ENCODE data around the gene PARP8.

Gene PARP8

DNA sequence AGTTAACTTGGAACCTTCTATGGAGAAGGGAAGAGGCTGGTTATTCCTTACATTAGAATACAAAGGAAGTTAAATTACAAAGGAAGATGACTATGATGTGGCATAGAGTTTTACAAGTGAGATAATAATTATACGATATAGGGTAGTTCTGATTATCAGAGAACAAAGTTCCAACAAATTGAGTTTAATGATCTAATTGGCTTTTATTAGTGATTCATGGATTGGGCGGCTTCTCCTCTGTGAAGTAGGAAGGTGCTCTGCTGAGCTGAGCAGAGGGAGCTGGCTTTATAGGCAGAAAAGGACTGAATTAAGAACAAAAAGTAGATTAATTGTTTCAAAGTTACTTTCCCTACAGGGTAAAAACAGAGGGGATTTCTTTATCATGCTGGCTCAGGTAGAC lies 49.7 kb downstream of the PARP8 start:
- in situ Hi-C loops (cut with HindIII; ENCODE audit: low pct_ligation_motif_present, low pct_unique_long_range_greater_than_20kb, low sequenced_read_pairs), result no loop called here
- no peak for DNase-seq

DNA sequence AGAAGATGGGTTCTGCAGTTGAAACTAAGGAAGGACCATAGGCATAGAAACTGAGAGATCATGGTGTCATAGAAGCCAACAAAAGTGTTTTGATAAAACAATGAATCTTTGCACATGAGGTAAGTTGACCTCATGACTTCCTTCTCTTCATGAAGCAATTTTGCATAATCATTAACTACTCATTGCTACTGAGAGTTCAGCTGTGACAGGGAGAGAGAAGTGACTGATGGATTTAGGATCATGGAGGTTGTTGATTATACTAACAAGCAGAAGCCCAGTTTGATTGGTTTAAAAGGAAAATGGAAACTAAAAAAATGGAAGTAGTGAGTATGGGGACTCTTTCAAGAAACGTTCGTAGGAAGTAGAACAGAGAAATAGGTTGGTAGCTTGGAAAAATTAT lies 51.2 kb downstream of the PARP8 start:
- in situ Hi-C loops (cut with HindIII; ENCODE audit: low pct_ligation_motif_present, low pct_unique_long_range_greater_than_20kb, low sequenced_read_pairs), result no loop called here
- DNase-seq, result peak; percentile 76

DNA sequence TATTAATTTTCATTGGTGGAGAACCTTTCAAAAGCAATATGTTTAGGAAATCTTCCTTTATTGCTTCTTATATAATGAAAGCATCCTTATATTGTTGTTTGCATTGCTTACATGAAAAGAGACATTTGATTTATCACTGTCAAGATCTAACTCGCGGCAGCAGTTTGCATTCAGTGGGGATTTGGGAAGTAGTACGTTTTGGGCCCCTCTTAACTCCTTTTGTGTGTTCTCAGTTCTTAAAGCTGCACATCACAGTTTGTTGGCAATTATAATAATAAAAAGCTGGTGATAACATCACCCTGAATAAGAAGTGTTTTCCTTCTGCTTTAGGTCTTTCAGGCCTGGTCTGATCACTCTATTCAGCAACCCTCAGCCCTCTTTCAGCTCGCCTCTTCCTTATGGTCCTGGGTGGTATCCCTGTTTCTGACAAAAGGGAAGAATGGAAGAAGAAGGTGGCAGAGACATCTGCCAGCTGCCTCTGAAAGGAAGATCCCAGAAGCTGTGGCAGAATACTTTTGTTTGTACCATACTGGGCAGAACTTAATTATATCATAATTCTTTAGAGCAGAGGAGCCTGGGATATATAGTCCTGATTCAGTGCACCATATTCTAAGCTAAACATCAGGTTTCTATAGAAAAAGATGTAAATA lies 53.7 kb downstream of the PARP8 start:
- in situ Hi-C loops (cut with HindIII; ENCODE audit: low pct_ligation_motif_present, low pct_unique_long_range_greater_than_20kb, low sequenced_read_pairs), result no loop called here
- DNase-seq, result no peak

DNA sequence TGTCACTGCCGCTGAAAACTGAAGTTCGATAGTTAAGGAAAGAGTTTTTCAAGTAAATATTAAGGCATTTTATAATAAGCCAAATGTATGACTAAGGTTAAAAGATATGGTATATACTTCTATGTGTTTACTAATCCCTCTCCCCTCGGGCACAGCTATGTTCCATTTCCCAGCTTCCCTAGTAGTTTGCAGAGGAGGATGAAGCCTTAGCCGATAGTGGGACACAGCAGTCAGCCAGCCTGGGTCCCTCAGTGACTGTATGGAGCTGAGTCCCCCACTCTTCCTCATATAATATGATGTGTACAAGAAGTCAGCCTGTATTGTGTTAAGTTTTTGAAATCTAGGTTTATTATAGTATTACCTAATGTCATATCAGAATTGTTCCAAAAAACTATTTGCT lies 55.8 kb downstream of the PARP8 start:
- DNase-seq, result no peak
- in situ Hi-C loops (cut with HindIII; ENCODE audit: low pct_ligation_motif_present, low pct_unique_long_range_greater_than_20kb, low sequenced_read_pairs), result no loop called here

DNA sequence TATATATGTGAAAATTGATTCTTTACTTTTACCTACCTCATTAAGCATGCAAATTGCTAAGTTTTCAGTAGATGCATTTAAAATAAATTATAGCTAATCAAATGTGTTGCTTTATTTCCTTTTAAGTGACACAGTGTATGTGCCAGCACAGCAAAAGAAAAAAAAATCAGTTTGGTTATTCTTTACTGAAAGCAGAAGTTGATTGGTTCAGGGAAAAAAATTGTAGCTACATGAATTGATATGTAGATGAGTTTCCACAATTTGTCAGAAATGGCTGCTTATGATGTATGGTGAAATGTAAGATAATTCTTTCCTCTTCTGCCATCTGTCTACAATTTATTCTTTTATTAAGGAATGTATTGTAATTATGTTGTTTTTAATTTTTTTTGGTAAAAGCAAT lies 57.8 kb downstream of the PARP8 start:
- in situ Hi-C loops (cut with HindIII; ENCODE audit: low pct_ligation_motif_present, low pct_unique_long_range_greater_than_20kb, low sequenced_read_pairs), result no loop called here
- DNase-seq, result no peak

DNA sequence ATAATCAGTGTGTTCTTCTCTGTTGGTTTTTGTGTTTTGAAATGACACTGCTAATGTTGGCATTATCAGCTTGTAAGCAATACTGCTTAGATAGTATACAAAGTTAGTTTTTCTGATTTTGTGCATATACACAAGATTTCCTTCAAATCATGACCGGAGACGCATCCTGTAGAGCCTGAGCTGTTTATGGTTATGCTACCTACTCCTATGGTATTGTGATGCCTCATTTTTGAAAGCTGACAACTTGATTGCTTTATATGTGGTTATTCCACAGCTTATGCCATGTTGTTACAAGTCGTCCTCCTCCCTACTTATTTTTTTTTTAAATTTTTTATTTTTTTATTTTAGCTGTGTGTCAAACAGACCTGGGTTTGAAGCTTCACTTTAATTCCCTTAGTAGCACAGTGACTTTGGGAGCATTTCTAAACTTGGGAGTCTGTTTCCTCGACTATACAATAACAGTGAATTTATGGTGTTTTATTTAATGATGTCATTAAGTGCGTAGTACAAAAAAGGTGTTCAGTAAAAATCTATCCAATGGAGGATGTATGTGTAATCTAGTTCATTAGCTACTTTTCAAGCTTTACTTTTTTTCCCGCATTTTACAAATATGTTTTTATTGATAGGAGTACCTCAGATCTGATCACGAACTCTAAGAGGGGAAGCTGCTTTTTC lies 59.5 kb downstream of the PARP8 start:
- in situ Hi-C loops (cut with HindIII; ENCODE audit: low pct_ligation_motif_present, low pct_unique_long_range_greater_than_20kb, low sequenced_read_pairs), result no loop called here

DNA sequence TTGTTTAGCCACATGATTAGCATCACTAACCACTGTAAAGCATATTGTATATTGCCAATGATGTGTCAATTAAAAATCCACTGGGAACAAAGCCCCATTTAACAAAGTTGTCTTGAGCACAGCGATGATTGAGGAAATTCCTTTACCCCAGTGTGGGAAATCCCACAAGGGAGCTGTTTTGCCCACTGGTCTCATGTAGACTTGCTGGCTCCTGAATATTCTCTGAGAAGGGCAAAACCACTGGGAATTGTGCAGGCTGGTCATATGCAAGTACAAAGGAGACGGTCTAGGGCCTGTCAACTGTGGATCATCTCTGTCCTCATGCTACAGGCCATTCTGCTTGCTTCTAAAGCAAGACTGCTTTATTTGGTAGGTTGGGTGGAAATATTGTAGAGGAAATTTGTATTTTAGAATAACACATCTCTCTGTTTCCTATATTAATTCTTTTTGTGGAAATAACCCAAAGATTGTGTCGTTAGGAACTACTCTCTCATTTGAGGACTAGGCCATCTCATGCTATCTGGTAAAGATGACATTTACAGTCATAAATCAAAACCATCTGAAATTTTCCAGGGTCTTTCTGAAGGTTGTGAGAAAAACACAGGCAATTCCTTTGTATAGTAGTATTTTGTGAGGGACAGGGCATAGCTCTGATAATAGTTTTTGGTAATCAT lies 60.2 kb downstream of the PARP8 start:
- no peak for DNase-seq
- in situ Hi-C loops (cut with HindIII; ENCODE audit: low pct_ligation_motif_present, low pct_unique_long_range_greater_than_20kb, low sequenced_read_pairs), result no loop called here

More for the DNA sequence above, 59.5 kb downstream of the PARP8 start:
- no peak for DNase-seq

DNA sequence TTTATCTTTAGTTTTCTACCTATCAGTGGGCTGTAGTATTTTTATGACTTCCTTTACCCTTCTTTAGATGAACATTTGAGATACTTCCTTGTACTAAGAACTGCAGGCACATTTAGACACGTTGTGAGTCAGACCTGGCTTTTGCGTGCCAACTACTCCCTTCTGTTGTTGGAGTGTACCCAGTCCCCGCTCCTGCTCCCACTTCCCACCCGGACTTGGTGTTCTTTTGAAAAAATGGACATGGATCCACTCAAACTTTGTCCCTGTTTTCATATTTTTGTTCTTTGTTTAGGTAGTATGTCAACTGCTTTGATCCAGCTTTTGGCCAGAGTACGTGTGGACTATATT lies 60.7 kb downstream of the PARP8 start:
- DNase-seq, result peak; percentile 69
- in situ Hi-C loops (cut with HindIII; ENCODE audit: low pct_ligation_motif_present, low pct_unique_long_range_greater_than_20kb, low sequenced_read_pairs), result no loop called here

DNA sequence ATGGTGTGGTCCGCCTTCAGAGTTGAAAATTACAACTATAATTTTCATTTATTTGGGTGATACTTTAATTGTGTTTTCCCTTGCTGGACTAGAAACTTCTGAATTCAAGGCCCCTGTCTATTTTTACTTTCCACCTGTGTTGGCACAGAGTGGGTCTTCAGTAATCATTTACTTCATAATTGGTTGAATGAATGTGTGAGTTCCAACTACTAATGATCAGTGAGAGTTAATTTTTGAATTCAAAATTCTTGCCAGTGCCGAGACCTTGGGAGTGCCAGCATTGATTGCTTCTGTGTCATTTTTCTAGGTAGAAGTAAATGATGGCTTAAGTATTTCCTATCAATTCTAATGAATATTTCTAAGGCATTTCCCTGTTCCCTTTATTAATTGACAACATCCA lies 61.4 kb downstream of the PARP8 start:
- no peak for DNase-seq
- in situ Hi-C loops (cut with HindIII; ENCODE audit: low pct_ligation_motif_present, low pct_unique_long_range_greater_than_20kb, low sequenced_read_pairs), result no loop called here

DNA sequence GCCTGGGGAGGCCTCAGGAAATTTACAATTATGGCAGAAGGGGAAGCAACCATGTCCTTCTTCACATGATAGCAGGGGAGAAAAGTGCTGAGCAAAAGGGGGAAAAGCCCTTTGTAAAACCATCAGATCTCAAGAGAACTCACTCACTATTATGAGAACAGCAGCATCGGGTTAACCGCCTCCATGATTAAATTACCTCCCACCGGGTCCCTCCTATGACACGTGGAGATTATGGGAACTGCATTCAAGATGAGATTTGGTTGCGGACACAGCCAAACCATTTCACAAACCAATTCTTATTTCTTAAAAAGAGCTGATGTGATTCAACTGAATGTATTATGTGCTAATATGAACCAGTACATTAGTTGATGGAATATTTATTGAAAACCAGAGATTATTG lies 63.9 kb downstream of the PARP8 start:
- in situ Hi-C loops (cut with HindIII; ENCODE audit: low pct_ligation_motif_present, low pct_unique_long_range_greater_than_20kb, low sequenced_read_pairs), result no loop called here

DNA sequence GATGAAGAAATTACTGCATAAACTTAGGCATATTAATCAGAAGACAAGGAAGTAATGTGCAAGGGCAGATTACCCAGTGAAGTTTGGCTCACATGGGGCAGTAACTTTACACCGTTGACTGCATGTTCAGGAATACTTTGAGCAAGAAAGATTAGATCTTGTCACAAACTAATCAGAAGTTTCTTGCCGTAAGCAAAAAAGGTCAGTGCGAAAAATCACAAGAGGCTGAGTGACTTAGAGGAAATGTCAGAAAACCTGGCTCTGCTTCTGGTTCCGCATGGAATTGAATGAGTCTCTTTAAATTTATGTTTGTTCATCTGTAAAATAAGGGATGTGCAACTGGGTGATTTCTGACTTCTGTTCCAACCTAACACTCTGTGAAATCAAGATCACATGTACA lies 64.4 kb downstream of the PARP8 start:
- in situ Hi-C loops (cut with HindIII; ENCODE audit: low pct_ligation_motif_present, low pct_unique_long_range_greater_than_20kb, low sequenced_read_pairs), result no loop called here
- no peak for DNase-seq

More for the DNA sequence above, 63.9 kb downstream of the PARP8 start:
- DNase-seq, result no peak

DNA sequence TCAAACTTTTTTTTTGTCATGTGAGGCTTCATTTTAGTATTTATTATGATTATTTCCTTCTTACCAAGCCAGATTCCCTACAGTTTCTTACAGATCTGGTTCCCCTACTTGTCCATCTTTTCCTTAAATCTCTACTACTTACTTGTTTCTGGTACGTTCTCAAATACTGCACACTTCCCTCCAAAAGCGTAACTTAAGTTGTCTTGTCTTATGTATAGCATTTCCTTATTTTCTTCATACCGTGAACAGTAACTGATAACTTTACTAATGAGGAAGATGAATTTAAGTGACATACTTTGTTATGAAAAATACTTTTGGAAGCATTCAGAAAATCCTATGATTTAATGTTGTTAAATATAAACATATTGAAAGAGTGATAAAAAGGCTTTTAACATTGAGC lies 67.3 kb downstream of the PARP8 start:
- in situ Hi-C loops (cut with HindIII; ENCODE audit: low pct_ligation_motif_present, low pct_unique_long_range_greater_than_20kb, low sequenced_read_pairs), result no loop called here
- no peak for DNase-seq

DNA sequence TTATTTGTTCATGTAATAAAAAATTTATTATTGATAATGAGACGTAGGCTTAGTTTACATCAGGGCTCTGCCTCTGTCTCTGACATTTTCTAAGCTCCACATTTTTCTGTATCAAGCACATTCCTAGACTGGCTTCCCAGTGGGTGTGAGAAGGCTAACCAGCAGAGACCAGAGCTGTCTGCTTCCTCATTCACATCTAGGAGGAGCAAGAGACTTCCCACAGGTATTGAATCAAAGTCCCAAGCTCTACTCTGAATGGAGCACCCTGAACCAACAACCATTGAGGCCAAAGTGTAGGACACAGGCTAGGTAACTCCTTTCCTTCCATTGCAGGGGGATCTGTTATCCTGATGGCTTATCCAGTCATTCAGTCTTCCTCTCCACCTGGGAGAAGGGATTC lies 72.4 kb downstream of the PARP8 start:
- DNase-seq, result no peak
- in situ Hi-C loops (cut with HindIII; ENCODE audit: low pct_ligation_motif_present, low pct_unique_long_range_greater_than_20kb, low sequenced_read_pairs), result no loop called here

DNA sequence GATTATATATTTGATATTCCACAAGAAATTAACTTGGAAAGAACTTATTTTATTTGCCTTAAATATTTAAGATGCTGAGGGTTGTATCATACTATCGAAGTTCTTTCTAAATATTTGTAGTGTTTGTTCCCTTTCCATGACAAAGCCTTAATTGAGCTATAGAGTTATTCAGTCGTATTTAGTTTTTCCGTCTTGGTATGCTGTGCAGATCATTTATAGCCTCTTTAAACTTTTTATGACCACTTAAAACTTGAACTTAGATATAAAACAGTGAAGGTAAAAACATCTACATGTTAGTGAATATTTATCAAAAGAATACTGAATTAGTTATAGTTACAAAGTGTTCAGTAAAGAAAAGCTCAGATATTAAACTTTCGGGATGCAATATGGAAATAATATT lies 74.4 kb downstream of the PARP8 start:
- in situ Hi-C loops (cut with HindIII; ENCODE audit: low pct_ligation_motif_present, low pct_unique_long_range_greater_than_20kb, low sequenced_read_pairs), result no loop called here
- no peak for DNase-seq

DNA sequence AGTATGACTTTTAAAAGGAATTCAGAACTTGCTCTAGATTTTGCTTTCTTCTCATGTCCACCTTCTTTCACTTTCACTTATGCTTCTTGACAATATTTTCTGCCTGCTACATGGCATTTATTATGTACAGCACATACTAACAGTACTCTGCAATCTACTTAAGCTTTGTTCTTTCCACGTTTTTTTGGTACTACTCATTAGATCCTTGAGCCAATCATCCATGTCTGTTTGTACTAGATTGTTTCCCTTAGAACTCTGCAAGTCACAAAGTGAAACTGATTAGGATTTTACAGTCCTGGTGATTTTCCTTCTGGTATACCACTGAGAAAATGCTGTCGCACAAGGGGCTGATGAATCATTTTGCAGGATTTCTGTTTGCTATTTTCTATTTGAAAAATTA lies 78.3 kb downstream of the PARP8 start:
- in situ Hi-C loops (cut with HindIII; ENCODE audit: low pct_ligation_motif_present, low pct_unique_long_range_greater_than_20kb, low sequenced_read_pairs), result no loop called here
- peak; percentile 68 for DNase-seq

DNA sequence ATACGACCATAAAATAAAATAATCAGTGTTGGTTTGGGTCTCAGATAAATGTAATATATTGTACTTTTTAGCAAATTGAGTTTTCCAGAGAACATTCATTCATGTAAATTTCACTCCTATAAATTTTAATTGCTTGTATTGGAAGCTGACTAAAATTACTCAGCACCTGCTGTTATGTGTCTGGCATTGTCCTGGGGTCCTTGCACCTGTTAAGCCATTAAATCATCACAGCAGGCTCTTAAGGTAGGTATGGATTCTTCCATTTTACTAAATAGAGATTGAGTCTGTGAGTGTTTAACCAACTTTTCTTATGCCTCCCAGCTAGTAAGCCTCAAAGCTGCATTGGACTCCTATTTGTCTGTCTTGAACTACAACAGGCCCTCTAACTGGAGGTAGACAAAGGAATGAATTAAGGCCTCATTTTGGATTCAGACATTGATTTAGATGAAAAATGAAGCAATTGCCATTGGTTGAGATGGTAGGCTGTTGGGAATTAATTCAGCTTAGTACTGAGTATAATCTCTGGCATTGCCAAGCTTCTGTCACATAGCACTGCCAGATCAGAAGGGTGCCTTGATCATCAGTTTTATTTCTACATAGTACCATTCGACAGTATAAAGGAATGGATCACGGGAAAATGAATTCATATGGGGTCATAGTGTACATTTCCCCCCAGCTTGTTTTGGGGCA lies 78.9 kb downstream of the PARP8 start:
- in situ Hi-C loops (cut with HindIII; ENCODE audit: low pct_ligation_motif_present, low pct_unique_long_range_greater_than_20kb, low sequenced_read_pairs), result no loop called here
- peak; percentile 11 for DNase-seq

DNA sequence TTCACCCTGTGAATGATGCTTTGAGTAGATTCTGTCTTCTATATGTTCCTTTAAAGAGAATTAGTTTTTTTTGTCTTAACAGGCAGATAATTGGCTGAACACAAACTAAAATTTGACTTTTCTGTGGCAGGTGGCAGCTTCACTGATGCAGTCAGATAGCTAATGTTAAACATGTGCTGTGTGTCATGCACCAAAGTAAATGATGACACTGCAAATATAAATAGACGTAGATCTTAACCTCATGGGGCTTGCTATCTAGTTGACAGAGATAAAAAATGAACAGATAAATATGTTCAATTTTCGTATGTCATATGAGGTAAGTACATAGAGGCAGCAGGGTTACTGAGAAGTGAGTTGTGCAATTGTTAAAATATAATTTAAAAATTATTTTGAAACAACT lies 82.7 kb downstream of the PARP8 start:
- in situ Hi-C loops (cut with HindIII; ENCODE audit: low pct_ligation_motif_present, low pct_unique_long_range_greater_than_20kb, low sequenced_read_pairs), result no loop called here
- no peak for DNase-seq

DNA sequence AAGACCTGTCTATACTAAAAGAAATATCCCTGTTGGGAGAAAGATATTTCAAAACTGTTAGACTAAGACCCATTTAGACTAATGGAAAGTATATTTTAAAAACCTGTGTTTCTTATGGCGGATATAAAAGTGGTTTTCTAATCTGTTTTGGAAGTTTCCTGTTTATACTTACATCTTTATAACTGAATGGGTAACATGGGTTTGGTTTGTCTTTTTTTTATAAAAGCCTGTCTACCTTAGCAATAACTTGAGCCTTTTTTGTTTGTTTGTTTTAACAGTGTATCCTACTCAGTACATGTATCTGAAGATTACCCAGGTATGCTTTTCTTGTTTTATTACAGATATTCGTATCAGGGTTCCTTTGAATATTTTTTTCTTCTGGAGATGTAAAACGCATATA lies 83.4 kb downstream of the PARP8 start:
- in situ Hi-C loops (cut with HindIII; ENCODE audit: low pct_ligation_motif_present, low pct_unique_long_range_greater_than_20kb, low sequenced_read_pairs), result no loop called here
- DNase-seq, result no peak

DNA sequence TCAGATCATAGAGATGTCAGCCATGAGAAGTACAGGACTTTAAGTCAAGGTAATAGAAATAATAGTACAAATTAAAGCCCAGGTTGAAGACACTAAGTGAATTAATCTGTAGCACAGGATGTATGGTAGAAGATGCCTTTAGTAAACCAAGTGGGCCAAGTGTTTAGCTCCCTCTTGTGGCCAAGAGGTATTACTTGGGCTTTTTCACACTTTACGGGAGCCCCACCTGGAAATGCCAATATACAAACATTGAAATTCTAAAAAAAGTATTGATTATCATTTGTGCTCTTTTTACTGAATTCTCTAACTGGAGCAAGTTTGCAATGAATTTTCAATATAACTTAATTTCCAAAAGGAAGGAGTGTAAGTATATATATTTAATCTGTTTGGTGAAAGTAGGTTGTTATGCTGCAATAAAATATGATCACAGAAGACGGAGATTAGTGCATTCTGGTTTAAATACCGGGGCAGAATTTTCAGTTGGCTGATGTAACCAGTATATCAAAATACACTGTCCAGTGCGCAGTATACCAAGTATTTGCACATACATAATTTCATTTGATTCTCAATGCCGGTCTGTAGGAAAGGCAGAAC lies 84.7 kb downstream of the PARP8 start:
- DNase-seq, result peak; percentile 64
- in situ Hi-C loops (cut with HindIII; ENCODE audit: low pct_ligation_motif_present, low pct_unique_long_range_greater_than_20kb, low sequenced_read_pairs), result no loop called here
